GM19468 (cell line): ENCODE results near the gene SPATA31E1.
"Not testable (repeated sequence)": the region's sequence is repeated elsewhere in the genome, so short reads cannot be mapped to it uniquely, and the experiment has no call there.

ENCODE experiments used
- ATAC-seq: cut with Tn5 transposase; IDR thresholded peaks from one replicate; pipeline ENCODE4 v1.9.1; 2021; ENCODE audit warnings: mild to moderate bottlenecking, moderate library complexity, moderate number of reproducible peaks; ENCODE audit not compliant: unreplicated experiment; ENCODE audit errors: extremely low read depth

SPATA31E1 gene

GRCh38 chr9:87882627-87883026 is at the start of gene SPATA31E1:
Gene SPATA31E1, plus strand, starts transcription at chr9:87882877. Its CDS starts 15 bp downstream, at chr9:87882892.
- no peak for ATAC-seq

GRCh38 chr9:87834357-87834756 is 48.3 kb upstream of the SPATA31E1 start:
- ATAC-seq, result no peak

GRCh38 chr9:87836536-87836935 is 46.1 kb upstream of the SPATA31E1 start:
- ATAC-seq, result no peak

- no peak for ATAC-seq
Measured at GRCh38 chr9:87836951-87837705, 45.5 kb upstream of the SPATA31E1 start.

DNA sequence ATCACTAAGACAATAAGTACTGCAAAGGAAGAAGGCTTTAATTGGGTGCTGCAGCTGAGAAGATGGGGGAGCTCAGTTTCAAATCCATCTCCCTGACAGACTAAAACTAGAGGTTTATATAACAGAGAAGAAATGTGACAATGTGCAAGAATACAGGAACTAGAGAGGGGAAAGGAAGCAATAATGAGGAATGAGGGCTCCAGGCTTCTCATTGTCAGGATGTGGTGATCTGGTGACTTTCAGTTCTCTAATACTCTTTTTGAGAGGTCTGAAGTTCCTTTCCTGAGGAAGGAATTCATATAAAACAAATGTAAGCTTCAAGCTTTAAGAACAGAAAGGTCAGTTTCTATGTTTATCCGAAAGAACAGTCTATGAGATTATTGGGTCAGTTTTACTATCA is 42.5 kb upstream of the SPATA31E1 start:
- no peak for ATAC-seq

DNA sequence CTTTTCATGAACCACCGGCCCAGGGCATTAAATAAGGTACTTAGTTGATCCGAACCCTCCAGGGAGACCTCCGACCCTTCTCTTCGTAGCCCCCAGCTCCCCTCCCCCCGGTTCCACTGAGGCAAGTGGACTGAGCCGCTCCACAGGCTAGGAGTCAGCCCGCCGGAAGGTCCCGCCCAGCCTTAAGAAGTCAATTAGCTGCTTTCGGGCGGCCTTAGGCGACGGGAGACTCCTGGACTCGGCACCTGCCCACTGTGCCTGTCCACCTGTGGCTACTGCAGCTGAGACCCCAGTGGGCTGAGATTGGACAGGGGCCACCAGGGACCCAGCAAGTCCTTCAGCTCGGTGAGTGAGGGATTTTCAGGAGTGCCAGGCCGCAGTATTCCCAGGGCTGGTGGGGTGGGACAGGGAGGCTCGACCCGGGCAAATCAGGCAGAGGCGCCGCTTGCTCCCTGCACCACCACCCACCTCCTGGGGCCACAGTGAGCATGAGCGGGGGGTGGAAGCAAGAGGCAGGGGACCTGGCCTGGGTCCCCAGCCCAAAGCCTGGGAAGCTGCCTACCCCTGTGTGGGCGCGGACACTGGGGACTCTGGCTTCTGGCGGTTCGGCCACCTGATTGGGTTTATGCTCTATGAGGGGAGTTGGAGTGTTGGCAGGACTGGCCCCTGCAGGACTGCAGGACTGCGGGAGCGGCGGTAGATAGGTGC is 39.6 kb upstream of the SPATA31E1 start:
- no peak for ATAC-seq

DNA sequence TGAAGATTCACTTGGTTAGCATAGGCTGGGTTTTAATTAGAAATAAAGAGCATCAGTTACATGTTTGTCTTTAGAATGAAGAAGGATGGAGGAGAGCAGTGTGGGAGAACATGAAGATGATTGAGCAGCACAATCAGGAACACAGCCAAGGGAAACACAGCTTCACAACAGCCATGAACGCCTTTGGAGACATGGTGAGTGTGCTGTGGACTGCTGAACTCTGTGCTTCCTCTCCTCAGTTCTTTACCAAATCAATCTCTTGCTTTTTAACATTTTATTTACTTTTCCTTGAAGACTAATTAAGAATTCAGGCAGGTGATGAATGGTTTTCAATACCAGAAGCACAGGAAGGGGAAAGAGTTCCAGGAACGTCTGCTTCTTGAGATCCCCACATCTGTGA is 38.2 kb upstream of the SPATA31E1 start:
- no peak for ATAC-seq

GRCh38 chr9:87847817-87848216 is 34.9 kb upstream of the SPATA31E1 start:
- not testable (repeated sequence) for ATAC-seq

GRCh38 chr9:87849144-87849758 is 33.4 kb upstream of the SPATA31E1 start:
- ATAC-seq, result no peak

GRCh38 chr9:87850391-87850790 is 32.3 kb upstream of the SPATA31E1 start:
- no peak for ATAC-seq

DNA sequence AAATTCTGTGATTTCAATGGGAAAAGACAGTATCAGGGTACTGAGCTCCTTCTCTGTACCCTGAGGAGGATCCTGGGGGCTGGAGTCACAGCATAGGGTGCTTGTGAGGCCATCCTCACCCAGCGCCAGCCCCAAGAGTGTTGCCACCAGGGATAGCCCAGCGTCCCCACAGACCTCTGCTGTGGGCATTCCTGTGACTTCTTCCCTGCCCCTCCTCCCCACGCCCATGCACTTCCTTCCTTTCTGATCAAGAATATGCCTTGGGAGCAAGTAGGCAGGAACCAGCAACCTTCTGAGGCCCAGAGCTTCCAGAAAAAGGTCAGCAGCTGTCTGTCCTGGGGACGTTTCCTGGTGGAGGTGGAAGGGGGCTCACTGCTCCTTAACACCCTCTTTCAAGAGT is 31.5 kb upstream of the SPATA31E1 start:
- ATAC-seq, result not testable (repeated sequence)

- ATAC-seq, result no peak
Measured at GRCh38 chr9:87853302-87853701, 29.4 kb upstream of the SPATA31E1 start.

- no peak for ATAC-seq
Measured at GRCh38 chr9:87853876-87854579, 28.6 kb upstream of the SPATA31E1 start.

DNA sequence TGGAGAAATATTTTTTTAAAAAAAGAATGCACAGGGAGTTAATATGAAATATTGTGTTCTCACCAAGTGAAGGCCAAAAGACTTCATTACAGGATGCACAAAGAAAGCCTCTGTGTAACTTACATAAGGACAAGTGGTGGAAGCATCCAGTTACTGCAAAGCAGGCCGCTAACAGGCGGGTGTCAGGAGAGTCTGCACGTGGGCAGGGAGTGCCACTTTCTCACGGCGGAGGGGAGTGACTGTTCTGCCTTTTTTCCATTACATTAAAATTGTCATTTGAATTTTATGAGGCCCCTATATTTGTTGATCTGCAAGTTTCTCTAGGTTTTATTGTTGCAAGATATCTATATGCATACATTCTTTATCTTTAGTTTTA is 28.1 kb upstream of the SPATA31E1 start:
- ATAC-seq, result no peak

- ATAC-seq, result no peak
Measured at GRCh38 chr9:87855061-87855460, 27.6 kb upstream of the SPATA31E1 start.

GRCh38 chr9:87857141-87857947 is 25.3 kb upstream of the SPATA31E1 start:
- ATAC-seq, result no peak

GRCh38 chr9:87857948-87858335 is 24.7 kb upstream of the SPATA31E1 start:
- no peak for ATAC-seq

- ATAC-seq, result no peak
Measured at GRCh38 chr9:87859137-87859536, 23.5 kb upstream of the SPATA31E1 start.

GRCh38 chr9:87859786-87860185 is 22.9 kb upstream of the SPATA31E1 start:
- ATAC-seq, result no peak

- no peak for ATAC-seq
Measured at GRCh38 chr9:87861332-87861731, 21.3 kb upstream of the SPATA31E1 start.
